Subcutaneous abdominal adipose tissue (tissue), 5 donors: ENCODE data around the gene MAMDC2.

Experiments used
- H3K27ac ChIP-seq: one replicate; pipeline ENCODE4 v1.7.0; 2013; ENCODE audit warnings: low read depth, mild to moderate bottlenecking, inconsistent platforms, low read length, moderate library complexity
- H3K27me3 ChIP-seq, 5 donors: one replicate each; pipeline ENCODE4 v1.7.0; 2013; ENCODE audit warnings: low read length in 5 of 5, inconsistent platforms in 1 of 5; ENCODE audit not compliant: control insufficient read depth in 5 of 5, insufficient read depth in 4 of 5
- H3K36me3 ChIP-seq, 5 donors: one replicate each; pipeline ENCODE4 v1.7.0; 2013; ENCODE audit warnings: low read length in 5 of 5; ENCODE audit not compliant: control insufficient read depth in 5 of 5, insufficient read depth in 5 of 5
- H3K4me1 ChIP-seq, 5 donors: one replicate each; pipeline ENCODE4 v1.7.0; 2013; ENCODE audit warnings: low read length in 5 of 5, mild to moderate bottlenecking in 3 of 5, moderate library complexity in 1 of 5; ENCODE audit not compliant: control insufficient read depth in 5 of 5, insufficient read depth in 5 of 5
- H3K4me3 ChIP-seq, 5 donors: one replicate each; pipeline ENCODE4 v1.7.0; 2013; ENCODE audit warnings: low read length in 5 of 5, low read depth in 1 of 5
- H3K9ac ChIP-seq, 5 donors: one replicate each; pipeline ENCODE4 v1.7.0; 2013; ENCODE audit warnings: low read length in 5 of 5, mild to moderate bottlenecking in 4 of 5, moderate library complexity in 3 of 5
- H3K9me3 ChIP-seq, 5 donors: one replicate each; pipeline ENCODE4 v1.7.0; 2013; ENCODE audit warnings: low read length in 5 of 5; ENCODE audit not compliant: control insufficient read depth in 5 of 5
- donor health status: healthy.
- donor health status: healthy.
- donor health status: healthy.
- donor health status: healthy.
- donor health status: healthy.

MAMDC2 gene

GRCh38 chr9:70111042-70111602, 67.5 kb downstream of the MAMDC2 start:
- H3K4me1 ChIP-seq = peaks cover 0 to 17% (median 7%) of the 10 kb centered on the region in 5 donors
- no peak overlapping the region for H3K9ac ChIP-seq
- no peak overlapping the region for H3K27ac ChIP-seq
- H3K27me3 ChIP-seq = no peaks in the 10 kb centered on the region
- H3K4me3 ChIP-seq = no peak overlapping the region
- H3K9me3 ChIP-seq = no peaks in the 10 kb centered on the region
- peaks cover 0 to 11% (median 3%) of the 10 kb centered on the region in 5 donors for H3K36me3 ChIP-seq

- Histone ChIP-seq H3K4me3 (no peak overlapping the region), H3K27ac (no peak overlapping the region), H3K4me1 (peaks cover 0 to 17% (median 7%) of the 10 kb centered on the region in 5 donors), H3K36me3 (peaks cover 0 to 13% (median 3%) of the 10 kb centered on the region in 5 donors), H3K9ac (no peak overlapping the region), H3K27me3 (no peaks in the 10 kb centered on the region), H3K9me3 (no peaks in the 10 kb centered on the region)
These were observed 68.1 kb downstream of the MAMDC2 start for GRCh38 chr9:70111641-70112236.

GRCh38 chr9:70112981-70113380, 69.3 kb downstream of the MAMDC2 start:
- H3K27ac ChIP-seq = no peak overlapping the region
- no peak overlapping the region for H3K9ac ChIP-seq
- H3K27me3 ChIP-seq = no peaks in the 10 kb centered on the region
- H3K9me3 ChIP-seq = no peaks in the 10 kb centered on the region
- H3K4me3 ChIP-seq = no peak overlapping the region
- peaks cover 0 to 18% (median 7%) of the 10 kb centered on the region in 5 donors for H3K4me1 ChIP-seq
- H3K36me3 ChIP-seq = peaks cover 0 to 18% (median 3%) of the 10 kb centered on the region in 5 donors

- no peak overlapping the region for H3K9ac ChIP-seq
- peaks cover 0 to 22% (median 7%) of the 10 kb centered on the region in 5 donors for H3K4me1 ChIP-seq
- no peaks in the 10 kb centered on the region for H3K27me3 ChIP-seq
These were observed 69.9 kb downstream of the MAMDC2 start for GRCh38 chr9:70113403-70114022.

GRCh38 chr9:70114898-70115297, 71.2 kb downstream of the MAMDC2 start:
- H3K27me3 ChIP-seq = no peaks in the 10 kb centered on the region
- H3K9me3 ChIP-seq = no peaks in the 10 kb centered on the region
- H3K9ac ChIP-seq = no peak overlapping the region
- H3K36me3 ChIP-seq = peaks cover 0 to 25% (median 6%) of the 10 kb centered on the region in 5 donors
- H3K4me1 ChIP-seq = peaks cover 0 to 22% (median 7%) of the 10 kb centered on the region in 5 donors
- H3K27ac ChIP-seq = no peak overlapping the region
- no peak overlapping the region for H3K4me3 ChIP-seq

More at GRCh38 chr9:70113403-70114022, 69.9 kb downstream of the MAMDC2 start:
- Histone ChIP-seq H3K9me3 (no peaks in the 10 kb centered on the region), H3K27ac (no peak overlapping the region), H3K36me3 (peaks cover 0 to 20% (median 3%) of the 10 kb centered on the region in 5 donors), H3K4me3 (no peak overlapping the region)

GRCh38 chr9:70117835-70118319, 74.2 kb downstream of the MAMDC2 start:
- Histone ChIP-seq H3K4me3 (no peak overlapping the region), H3K9ac (no peak overlapping the region), H3K27me3 (no peaks in the 10 kb centered on the region), H3K4me1 (peaks cover 0 to 19% (median 6%) of the 10 kb centered on the region in 5 donors), H3K36me3 (peaks cover 0 to 39% (median 9%) of the 10 kb centered on the region in 5 donors), H3K9me3 (no peaks in the 10 kb centered on the region), H3K27ac (no peak overlapping the region)

- Histone ChIP-seq H3K9me3 (no peaks in the 10 kb centered on the region), H3K4me3 (no peak overlapping the region), H3K36me3 (peaks cover 0 to 36% (median 6%) of the 10 kb centered on the region in 5 donors), H3K27ac (no peak overlapping the region), H3K9ac (no peak overlapping the region), H3K27me3 (no peaks in the 10 kb centered on the region), H3K4me1 (peaks cover 0 to 17% (median 6%) of the 10 kb centered on the region in 5 donors)
These were observed 76.1 kb downstream of the MAMDC2 start for GRCh38 chr9:70119786-70120185.

GRCh38 chr9:70120834-70121510, 77.3 kb downstream of the MAMDC2 start:
- Histone ChIP-seq H3K36me3 (peaks cover 0 to 40% (median 13%) of the 10 kb centered on the region in 5 donors), H3K9ac (no peak overlapping the region), H3K9me3 (no peaks in the 10 kb centered on the region), H3K4me3 (no peak overlapping the region), H3K4me1 (peaks cover 0 to 17% (median 6%) of the 10 kb centered on the region in 5 donors), H3K27ac (no peak overlapping the region), H3K27me3 (no peaks in the 10 kb centered on the region)

- no peak overlapping the region for H3K9ac ChIP-seq
- H3K36me3 ChIP-seq = peaks cover 3 to 43% (median 14%) of the 10 kb centered on the region in 5 donors
- peaks cover 0 to 17% (median 6%) of the 10 kb centered on the region in 5 donors for H3K4me1 ChIP-seq
- no peaks in the 10 kb centered on the region for H3K9me3 ChIP-seq
- H3K4me3 ChIP-seq = no peak overlapping the region
- H3K27me3 ChIP-seq = no peaks in the 10 kb centered on the region
- H3K27ac ChIP-seq = no peak overlapping the region
These were observed 78.3 kb downstream of the MAMDC2 start for GRCh38 chr9:70121818-70122436.
